Prostate gland (tissue), 2 donors: Measurements from ENCODE around the gene SLC29A4.
"Not testable (repeated sequence)": the region's sequence is repeated elsewhere in the genome, so short reads cannot be mapped to it uniquely, and the experiment has no call there.

Experiments used
- CTCF ChIP-seq, 4 experiments: fragments of 200-600 bp in 2 of 4; fragments of 450-650 bp in 2 of 4; sonication (generic) in 2 of 4; IDR thresholded peaks; 1 replicate in 3 of 4; 2 replicates in 1 of 4; pipeline ENCODE4 v1.5.1; 2016 to 2019; ENCODE audit warnings: antibody characterized with exemption in 4 of 4, mild to moderate bottlenecking in 2 of 4, moderate library complexity in 2 of 4
- POLR2A ChIP-seq: fragments of 450-650 bp; IDR thresholded peaks from one replicate; pipeline ENCODE4 v1.6.1; 2016; ENCODE audit warnings: antibody characterized with exemption, mild to moderate bottlenecking

- not testable (repeated sequence) for TF ChIP-seq CTCF (IDR thresholded peaks at IDR 0.05); POLR2A
Observed at GRCh38 chr7:5267829-5268228, 14.9 kb upstream of the SLC29A4 start.
